SK-N-MC (cell line): ENCODE measurements around the gene SPDYE1.
"Not testable (repeated sequence)": the region's sequence is repeated elsewhere in the genome, so short reads cannot be mapped to it uniquely, and the experiment has no call there.

Experiments
- EZH2 ChIP-seq: fragments of 200-600 bp; sonication (generic); IDR thresholded peaks from one replicate; pipeline ENCODE4 v1.6.1; 2017; ENCODE audit warnings: antibody characterized with exemption
- FOXP2 ChIP-seq: optimal IDR thresholded peaks from 2 replicates; pipeline ENCODE3; 2011; ENCODE audit warnings: mild to moderate bottlenecking, moderate library complexity; ENCODE audit not compliant: insufficient read depth; ENCODE audit errors: extremely low read length, control extremely low read depth
- POLR2AphosphoS5 ChIP-seq: IDR thresholded peaks from 2 replicates; pipeline ENCODE4 v1.6.1; 2012; ENCODE audit warnings: mild to moderate bottlenecking, low read depth, low read length, borderline replicate concordance

GRCh38 chr7:44036364-44036763, 38.7 kb downstream of the SPDYE1 start:
- TF ChIP-seq EZH2, POLR2AphosphoS5, FOXP2: not testable (repeated sequence)
